K562 (cell line): ENCODE results near the gene CSF1. TPM values are rescaled to one million over a fixed set of nuclear protein-coding genes. Genes with fewer than 3 reads are reported as not detected.

Experiments
- polyA plus RNA-seq, 8 experiments: library from polyadenylated mRNA; depleted of rRNA in 4 of 8; stranded (reverse) in 5 of 8; unstranded in 3 of 8; fragments of >200 nt; fragmentation: Nextera tagmentation in 2 of 8; fragmentation: Illumina TruSeq in 1 of 8; extraction: Ambion mirVana in 2 of 8; extraction: Trizol in 1 of 8; gene quantifications; 2 replicates each; pipeline versions ENCODE4 v1.2.1 to v1.2.3, GENCODE V29; 2011 to 2014; ENCODE audit warnings: inconsistent platforms in 1 of 8, missing spikeins in 1 of 8
- total RNA-seq, 7 experiments: library from RNA; depleted of rRNA in 6 of 7; stranded (reverse); fragments of >200 nt in 6 of 7; fragmentation: Illumina TruSeq in 2 of 7; extraction: Trizol in 2 of 7; gene quantifications; 2 replicates each; pipeline versions ENCODE4 v1.2.1 to v1.2.3, GENCODE V29; 2011 to 2021; ENCODE audit warnings: low replicate concordance in 1 of 7
- TF ChIP-seq, protein P1 (sequence below): fragments of 450-650 bp; IDR thresholded peaks from 2 replicates; pipeline ENCODE4 v1.6.1; 2016; ENCODE audit warnings: mild to moderate bottlenecking, moderate library complexity

Gene CSF1
- total and polyA plus RNA-seq, 9 of the 15 experiments (the other 6 are each of a cell fraction or from before 2014, with no cell fraction given) = 0.18 to 11.8 (median 2.8) TPM

DNA sequence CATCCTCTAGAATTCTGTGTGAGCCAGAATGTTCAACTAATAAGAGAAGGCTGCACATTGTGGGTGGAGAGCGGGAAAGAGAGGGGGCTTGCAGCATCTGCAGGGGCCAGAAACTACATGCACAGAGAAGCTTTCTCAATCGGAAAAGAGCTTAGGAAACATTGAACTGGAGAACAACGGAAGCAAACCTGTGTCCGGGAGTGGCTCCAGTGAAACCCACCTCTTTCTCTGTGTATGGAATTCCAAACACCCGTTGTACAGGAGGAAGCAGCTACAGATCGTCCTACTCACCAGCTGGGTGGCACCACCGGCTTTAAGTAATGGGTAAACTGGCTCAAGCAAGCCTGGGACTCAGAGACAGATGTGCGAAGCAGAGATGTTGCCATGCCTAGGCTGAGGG is 14.0 kb upstream of the CSF1 start (continued):
- TF ChIP-seq, protein P1, sequence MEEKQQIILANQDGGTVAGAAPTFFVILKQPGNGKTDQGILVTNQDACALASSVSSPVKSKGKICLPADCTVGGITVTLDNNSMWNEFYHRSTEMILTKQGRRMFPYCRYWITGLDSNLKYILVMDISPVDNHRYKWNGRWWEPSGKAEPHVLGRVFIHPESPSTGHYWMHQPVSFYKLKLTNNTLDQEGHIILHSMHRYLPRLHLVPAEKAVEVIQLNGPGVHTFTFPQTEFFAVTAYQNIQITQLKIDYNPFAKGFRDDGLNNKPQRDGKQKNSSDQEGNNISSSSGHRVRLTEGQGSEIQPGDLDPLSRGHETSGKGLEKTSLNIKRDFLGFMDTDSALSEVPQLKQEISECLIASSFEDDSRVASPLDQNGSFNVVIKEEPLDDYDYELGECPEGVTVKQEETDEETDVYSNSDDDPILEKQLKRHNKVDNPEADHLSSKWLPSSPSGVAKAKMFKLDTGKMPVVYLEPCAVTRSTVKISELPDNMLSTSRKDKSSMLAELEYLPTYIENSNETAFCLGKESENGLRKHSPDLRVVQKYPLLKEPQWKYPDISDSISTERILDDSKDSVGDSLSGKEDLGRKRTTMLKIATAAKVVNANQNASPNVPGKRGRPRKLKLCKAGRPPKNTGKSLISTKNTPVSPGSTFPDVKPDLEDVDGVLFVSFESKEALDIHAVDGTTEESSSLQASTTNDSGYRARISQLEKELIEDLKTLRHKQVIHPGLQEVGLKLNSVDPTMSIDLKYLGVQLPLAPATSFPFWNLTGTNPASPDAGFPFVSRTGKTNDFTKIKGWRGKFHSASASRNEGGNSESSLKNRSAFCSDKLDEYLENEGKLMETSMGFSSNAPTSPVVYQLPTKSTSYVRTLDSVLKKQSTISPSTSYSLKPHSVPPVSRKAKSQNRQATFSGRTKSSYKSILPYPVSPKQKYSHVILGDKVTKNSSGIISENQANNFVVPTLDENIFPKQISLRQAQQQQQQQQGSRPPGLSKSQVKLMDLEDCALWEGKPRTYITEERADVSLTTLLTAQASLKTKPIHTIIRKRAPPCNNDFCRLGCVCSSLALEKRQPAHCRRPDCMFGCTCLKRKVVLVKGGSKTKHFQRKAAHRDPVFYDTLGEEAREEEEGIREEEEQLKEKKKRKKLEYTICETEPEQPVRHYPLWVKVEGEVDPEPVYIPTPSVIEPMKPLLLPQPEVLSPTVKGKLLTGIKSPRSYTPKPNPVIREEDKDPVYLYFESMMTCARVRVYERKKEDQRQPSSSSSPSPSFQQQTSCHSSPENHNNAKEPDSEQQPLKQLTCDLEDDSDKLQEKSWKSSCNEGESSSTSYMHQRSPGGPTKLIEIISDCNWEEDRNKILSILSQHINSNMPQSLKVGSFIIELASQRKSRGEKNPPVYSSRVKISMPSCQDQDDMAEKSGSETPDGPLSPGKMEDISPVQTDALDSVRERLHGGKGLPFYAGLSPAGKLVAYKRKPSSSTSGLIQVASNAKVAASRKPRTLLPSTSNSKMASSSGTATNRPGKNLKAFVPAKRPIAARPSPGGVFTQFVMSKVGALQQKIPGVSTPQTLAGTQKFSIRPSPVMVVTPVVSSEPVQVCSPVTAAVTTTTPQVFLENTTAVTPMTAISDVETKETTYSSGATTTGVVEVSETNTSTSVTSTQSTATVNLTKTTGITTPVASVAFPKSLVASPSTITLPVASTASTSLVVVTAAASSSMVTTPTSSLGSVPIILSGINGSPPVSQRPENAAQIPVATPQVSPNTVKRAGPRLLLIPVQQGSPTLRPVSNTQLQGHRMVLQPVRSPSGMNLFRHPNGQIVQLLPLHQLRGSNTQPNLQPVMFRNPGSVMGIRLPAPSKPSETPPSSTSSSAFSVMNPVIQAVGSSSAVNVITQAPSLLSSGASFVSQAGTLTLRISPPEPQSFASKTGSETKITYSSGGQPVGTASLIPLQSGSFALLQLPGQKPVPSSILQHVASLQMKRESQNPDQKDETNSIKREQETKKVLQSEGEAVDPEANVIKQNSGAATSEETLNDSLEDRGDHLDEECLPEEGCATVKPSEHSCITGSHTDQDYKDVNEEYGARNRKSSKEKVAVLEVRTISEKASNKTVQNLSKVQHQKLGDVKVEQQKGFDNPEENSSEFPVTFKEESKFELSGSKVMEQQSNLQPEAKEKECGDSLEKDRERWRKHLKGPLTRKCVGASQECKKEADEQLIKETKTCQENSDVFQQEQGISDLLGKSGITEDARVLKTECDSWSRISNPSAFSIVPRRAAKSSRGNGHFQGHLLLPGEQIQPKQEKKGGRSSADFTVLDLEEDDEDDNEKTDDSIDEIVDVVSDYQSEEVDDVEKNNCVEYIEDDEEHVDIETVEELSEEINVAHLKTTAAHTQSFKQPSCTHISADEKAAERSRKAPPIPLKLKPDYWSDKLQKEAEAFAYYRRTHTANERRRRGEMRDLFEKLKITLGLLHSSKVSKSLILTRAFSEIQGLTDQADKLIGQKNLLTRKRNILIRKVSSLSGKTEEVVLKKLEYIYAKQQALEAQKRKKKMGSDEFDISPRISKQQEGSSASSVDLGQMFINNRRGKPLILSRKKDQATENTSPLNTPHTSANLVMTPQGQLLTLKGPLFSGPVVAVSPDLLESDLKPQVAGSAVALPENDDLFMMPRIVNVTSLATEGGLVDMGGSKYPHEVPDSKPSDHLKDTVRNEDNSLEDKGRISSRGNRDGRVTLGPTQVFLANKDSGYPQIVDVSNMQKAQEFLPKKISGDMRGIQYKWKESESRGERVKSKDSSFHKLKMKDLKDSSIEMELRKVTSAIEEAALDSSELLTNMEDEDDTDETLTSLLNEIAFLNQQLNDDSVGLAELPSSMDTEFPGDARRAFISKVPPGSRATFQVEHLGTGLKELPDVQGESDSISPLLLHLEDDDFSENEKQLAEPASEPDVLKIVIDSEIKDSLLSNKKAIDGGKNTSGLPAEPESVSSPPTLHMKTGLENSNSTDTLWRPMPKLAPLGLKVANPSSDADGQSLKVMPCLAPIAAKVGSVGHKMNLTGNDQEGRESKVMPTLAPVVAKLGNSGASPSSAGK = 0 out of 2 replicates have a peak, but pooled peaks have one; percentile 9
